Neural progenitor cell (in vitro differentiated cells): ENCODE data around the gene ADARB2.
"Not testable (repeated sequence)": the region's sequence is repeated elsewhere in the genome, so short reads cannot be mapped to it uniquely, and the experiment has no call there.

Experiments used
- EZH2 ChIP-seq: fragments of 200-600 bp; sonication (generic); IDR thresholded peaks from 2 replicates; pipeline ENCODE4 v1.6.1; 2017; ENCODE audit warnings: antibody characterized with exemption, mild to moderate bottlenecking, moderate library complexity
- TF ChIP-seq, protein P1 (sequence below): fragments of 200-600 bp; sonication (generic); IDR thresholded peaks from 2 replicates; pipeline ENCODE4 v1.5.1; 2017; ENCODE audit warnings: antibody characterized with exemption, mild to moderate bottlenecking

DNA sequence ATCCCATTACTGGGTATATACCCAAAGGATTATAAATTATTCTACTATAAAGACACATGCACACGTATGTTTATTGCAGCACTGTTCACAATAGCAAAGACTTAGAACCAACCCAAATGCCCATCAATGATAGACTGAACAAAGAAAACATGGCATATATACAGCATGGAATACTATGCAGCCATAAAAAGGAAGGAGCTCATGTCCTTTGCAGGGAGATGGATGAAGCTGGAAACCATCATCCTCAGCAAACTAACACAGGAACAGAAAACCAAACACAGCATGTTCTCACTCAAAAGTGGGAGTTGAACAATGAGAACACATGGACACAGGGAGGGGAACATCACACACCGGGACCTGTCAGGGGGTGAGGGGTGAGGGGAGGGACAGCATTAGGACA, 199.9 kb downstream of the ADARB2 start:
- TF ChIP-seq, protein P1, sequence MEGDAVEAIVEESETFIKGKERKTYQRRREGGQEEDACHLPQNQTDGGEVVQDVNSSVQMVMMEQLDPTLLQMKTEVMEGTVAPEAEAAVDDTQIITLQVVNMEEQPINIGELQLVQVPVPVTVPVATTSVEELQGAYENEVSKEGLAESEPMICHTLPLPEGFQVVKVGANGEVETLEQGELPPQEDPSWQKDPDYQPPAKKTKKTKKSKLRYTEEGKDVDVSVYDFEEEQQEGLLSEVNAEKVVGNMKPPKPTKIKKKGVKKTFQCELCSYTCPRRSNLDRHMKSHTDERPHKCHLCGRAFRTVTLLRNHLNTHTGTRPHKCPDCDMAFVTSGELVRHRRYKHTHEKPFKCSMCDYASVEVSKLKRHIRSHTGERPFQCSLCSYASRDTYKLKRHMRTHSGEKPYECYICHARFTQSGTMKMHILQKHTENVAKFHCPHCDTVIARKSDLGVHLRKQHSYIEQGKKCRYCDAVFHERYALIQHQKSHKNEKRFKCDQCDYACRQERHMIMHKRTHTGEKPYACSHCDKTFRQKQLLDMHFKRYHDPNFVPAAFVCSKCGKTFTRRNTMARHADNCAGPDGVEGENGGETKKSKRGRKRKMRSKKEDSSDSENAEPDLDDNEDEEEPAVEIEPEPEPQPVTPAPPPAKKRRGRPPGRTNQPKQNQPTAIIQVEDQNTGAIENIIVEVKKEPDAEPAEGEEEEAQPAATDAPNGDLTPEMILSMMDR = not testable (repeated sequence)
- TF ChIP-seq EZH2 = not testable (repeated sequence)
